HG03103 (cell line): ENCODE data around the gene VPS11.
"Not testable (repeated sequence)": the region's sequence is repeated elsewhere in the genome, so short reads cannot be mapped to it uniquely, and the experiment has no call there.

Experiments used
- ATAC-seq: cut with Tn5 transposase; IDR thresholded peaks from one replicate; pipeline ENCODE4 v1.9.1; 2021; ENCODE audit warnings: low read depth; ENCODE audit not compliant: unreplicated experiment

The VPS11 gene

DNA sequence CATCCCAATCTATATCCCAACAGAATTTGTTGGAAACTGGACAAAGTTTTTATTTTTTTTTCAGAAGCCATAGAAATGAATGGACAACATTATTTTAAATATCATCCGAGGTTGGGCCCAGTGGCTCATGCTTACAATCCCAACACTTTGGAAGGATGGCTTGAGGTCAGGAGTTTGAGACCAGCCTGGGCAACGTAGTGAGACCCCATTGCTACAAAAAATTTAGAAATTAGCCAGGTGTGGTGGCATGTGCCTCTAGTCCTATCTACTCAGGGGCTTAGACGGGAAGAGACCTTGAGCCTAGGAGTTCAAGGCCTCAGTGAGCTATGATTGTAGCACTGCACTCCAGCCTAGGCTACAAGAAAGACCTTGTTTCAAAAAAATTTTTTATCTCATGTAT is 32.8 kb upstream of the VPS11 start:
- no peak for ATAC-seq

DNA sequence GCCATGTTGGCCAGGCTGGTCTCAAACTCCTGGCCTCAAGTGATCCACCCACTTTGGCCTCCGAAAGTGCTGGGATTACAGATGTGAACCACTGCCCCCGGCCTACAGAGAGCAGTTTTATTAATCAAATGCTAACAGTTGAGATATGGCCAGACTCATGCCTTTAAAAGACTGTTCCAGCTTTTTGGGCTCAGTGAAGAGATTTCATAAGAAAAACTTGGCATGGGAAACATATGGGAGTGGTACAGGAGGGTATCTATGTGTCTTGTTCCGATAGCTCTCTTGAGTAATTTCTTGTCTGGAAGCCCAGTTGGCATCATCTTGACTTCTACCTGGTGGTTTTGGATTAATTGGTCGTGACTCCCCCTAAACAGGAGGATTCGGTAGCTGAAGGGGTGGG is 28.7 kb upstream of the VPS11 start:
- no peak for ATAC-seq

DNA sequence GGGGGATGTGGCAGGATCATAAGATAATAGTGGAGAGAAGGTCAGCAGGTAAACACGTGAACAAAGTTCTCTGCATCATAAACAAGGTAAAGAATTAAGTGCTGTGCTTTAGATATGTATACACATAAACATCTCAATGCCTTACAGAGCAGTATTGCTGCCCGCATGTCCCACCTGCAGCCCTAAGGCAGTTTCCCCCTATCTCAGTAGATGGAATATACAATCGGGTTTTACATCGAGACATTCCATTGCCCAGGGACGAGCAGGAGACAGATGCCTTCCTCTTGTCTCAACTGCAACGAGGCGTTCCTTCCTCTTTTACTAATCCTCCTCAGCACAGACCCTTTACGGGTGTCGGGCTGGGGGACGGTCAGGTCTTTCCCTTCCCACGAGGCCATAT is 28.1 kb upstream of the VPS11 start:
- not testable (repeated sequence) for ATAC-seq

DNA sequence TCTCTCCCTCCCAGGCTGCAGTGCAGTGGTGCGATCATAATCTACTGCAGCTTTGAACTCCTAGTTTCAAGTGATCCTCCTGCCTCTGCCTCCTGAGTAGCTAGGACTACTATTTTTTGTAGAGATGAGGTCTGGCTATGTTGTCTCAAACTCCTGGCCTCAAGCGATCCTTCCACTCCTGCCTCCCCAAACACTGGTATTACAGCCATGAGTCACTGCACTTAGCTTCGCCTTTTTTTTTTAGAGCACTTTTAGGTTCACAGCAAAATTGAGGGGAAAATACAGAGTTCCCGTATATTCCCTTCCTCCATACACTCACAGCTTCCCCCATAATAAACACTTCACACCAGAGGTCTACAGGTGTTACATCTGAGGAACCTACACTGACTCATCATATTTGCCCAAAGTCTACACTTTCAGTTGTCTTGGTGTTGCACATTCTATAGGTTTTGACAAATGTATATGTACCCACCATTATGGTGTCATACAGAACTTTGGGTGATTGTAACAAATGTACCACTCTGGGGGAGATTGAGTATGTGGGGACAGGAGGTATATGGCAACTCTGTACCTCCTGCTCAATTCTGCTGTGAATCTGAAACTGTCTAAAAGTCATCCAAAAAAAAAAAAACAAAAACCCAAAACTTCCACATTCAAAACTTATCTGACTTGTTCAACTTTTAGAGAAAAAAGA is 25.6 kb upstream of the VPS11 start:
- ATAC-seq: no peak

DNA sequence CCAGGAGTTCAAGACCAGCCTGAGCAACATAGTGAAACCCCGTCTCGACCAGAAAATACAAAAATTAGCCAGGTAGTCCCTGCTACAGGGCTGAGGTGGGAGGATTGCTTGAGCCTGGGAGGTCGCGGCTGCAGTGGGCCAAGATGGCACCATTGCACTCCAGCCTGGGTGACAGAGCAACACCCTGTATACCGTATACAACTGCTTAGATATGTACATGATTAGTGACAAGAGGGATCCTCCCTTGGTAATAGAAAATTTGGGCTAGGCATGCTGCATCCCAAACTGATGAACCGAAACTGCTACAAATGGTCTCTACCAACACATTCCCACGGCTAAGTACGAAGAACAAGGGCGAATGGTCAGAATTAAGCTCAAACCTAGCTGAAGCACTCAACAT is 24.7 kb upstream of the VPS11 start:
- ATAC-seq: no peak

DNA sequence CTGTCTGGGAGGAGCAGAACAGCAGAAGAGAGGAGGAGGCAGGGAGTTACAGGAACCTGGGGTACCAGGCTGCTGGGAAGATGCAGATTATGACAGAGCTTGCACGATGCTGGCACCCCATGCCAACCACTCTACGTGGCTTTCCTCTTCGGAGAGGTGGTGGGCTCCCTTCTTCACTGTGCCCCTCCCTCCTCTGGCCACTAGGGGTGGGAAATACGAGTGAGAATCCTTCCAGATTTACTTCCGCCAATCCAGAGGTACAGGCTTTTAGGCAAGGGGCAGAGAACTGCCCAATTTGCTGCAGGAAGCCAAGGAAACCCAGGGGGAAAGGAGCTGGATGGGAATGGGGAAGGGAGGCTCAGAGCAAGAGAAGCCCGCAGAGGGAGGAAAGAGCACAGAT is 22.9 kb upstream of the VPS11 start:
- no peak for ATAC-seq

DNA sequence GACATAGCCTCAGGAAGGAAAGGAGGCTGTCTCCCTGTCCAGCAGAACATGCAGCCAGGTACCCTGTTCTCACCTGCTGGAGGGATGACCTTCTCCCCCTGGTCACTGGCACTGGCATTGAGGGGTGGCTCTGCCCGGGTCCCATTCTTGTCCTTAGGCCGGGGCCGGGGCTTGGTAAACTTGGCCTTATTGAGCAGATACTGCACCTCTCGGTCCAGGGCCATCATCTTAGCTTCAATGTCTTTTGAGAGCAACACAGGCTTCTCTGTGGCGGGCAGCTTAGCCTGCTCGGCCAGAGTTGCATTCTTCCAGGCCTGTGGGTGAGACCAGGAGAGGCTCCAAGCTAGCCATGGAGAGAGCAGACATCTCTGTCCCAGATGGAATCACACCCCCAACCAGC is 21.1 kb upstream of the VPS11 start:
- no peak for ATAC-seq

DNA sequence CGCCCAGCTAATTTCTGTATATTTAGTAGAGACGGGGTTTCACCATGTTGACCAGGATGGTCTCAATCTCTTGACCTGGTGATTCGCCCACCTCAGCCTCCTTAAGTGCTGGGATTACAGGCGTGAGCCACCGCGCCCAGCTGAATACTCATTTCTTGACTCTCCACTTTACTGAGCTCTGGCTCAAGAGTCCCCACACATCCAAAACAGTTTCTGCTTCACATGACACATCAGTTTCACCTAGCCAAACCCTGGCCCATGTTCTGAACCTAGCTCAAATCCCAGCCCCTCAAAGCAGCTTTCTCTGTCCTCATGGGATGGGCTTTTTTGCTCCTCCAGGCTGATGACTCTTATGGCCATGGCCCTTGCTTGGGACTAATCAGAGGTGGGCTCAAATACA is 20.4 kb upstream of the VPS11 start:
- ATAC-seq: no peak

DNA sequence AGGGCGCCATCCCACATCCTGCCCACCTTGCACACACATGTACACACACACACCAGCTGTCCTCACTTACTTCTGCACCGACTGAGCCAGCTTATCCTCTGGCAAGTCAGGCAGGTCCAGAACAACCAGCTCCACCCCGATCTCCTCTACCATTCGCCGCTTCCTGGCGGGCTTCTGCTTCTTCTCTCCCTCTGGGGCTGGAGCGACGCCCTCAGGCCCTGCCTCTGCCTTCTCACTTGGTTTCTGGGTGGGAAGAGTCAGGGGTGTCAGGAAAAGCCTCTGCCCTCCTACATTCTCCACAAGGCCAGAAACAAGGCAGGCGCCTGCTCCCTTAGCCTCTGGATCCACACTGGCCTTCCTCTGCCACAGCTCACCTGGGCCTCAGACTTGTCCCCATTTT is 19.0 kb upstream of the VPS11 start:
- no peak for ATAC-seq

DNA sequence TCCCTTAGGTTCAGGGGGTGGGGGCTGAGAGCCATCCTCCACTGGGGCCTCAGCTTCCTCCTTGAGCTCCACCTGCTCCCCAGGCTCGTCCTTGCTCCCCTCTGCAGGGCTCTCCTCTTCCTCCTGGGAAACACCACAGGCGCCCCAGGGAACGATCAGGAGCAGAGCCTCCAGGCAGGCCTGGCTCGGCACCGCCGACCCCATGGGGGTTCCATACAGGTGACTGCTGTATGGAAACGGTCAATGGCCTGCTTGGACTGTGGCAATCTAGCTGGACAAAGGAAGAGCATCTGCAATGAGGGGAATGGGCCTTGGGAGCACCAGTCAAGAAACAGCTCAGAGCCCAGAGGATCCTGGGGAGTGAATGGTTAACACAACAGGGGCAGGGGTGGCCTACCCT is 18.5 kb upstream of the VPS11 start:
- no peak for ATAC-seq

DNA sequence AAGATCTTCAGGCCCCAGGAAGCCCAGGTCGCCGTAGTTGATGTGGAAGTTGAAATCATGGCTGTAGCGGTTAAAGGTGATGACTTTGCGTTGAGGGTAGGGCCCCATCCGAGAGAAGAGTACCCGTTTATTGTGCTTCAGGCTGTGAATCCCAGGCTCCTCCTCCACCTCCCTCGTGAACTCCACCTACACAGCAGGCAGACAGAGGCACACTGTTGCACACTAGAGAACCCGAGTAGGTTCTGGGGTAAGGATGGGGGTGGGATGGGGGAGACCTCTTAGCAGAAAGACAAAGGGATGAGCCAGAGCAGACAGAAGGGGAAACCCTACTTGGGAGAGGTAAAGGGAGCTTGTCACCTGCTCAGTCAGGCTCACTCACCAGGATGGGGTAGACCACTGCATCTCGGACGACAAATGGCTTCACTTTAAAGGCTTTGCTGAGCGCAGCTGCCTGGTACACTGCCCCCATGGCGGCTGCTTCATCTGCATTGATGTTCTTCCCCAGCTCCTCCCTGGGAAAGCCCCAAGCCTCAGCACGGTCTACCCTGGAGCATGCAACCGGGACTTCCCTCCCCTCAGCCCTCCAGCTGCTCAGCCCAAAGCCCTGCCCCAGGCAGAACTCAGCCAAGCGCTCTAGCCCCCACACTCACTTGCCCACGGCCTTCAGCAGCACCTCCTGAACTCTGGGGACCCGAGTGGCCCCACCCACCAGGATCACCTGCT is 16.0 kb upstream of the VPS11 start:
- no peak for ATAC-seq

DNA sequence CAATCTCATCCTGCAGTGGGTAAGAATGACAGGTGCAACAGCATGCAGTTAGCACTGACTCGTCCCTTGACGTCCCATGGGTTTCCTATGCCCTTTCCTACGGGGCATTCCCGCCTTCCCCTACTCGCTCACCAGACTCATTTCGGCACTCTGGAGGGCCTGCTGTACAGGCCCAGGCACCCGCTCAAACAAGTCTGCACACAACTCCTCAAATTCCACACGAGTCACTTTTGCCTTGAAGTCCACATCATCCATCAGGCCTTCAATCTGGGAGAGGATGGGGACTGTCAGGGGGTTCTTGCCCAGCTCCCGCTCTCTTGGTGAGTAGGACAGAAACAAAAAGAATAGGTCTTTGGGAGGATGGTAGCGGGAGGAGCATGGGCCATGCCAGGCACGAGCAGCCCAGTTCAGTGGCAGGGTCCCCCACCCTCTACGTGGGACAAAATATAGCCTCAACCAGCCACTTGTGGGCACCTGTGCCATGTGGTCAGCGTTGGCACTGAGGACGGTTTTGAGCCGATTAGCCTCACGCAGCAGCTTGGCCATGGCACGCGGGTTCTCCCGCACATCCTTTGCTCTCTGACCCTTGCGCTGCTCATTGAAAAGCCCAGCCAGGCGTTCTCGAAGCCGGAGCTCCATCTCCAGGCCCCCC is 15.3 kb upstream of the VPS11 start:
- ATAC-seq: no peak

DNA sequence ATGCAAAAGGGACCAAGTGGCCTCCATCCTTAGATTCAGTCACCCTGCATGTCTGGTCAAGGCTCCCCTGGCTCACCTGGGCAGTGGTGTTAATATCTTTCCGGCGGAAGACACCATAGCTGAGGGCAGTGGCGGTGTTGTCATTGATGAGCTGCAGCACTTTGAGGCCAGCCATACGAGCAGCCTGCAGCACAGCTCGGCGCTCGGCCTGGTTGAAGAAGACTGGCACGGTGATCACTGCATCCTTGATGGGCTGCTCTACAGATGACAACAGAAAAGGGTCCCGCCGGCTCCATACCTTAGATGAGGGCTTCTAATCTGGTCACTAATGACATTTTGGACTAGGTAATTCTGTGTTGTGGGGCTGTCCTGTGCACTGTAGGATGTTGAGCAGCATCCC is 13.2 kb upstream of the VPS11 start:
- ATAC-seq: no peak

DNA sequence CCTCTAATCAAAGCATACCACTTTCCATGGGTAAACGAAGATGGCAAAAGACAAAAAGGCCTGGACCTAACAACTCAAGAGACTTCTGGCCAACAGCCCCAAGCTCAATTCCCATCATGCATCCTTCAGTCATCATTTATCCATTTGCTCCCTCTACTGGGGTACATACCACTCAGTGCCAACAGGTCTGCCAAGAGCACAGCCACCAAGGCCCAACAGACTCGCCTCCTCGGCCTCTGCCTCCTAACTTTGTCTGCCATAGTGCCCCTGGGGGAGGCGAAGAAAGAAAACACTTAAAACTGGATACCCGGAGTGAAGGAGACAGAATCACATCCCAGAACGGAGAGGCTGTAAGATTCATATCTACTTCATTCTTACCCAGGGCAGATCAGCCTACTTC is 11.7 kb upstream of the VPS11 start:
- ATAC-seq: no peak

DNA sequence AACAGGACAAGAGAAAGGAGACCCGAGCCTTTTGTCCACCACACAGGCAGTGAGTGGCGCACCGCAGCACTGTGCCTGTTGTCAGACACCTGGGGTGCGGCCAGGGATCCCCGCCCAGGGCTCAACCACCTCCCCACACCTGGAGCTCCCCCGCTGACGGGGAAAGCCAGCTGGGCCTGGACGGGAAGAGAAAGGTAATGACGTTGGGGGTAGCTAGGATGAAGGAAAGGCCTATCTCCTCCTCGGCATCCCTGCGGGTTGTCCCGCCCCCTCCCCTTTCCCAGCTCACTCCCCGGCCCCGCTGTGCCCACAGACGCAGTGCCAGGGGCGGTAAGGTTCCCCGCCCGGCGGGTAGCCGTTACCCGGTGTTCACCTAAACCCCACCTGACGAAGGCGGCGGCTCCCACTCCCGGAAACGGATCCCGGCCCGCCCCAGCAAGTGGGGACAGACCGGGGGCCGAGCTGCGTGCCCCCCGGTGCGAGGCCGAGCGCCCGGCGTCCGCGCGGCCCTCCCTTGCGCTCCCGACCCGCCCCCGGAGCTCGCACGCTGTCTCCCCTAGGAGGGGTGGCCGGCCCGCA is 11.1 kb upstream of the VPS11 start:
- ATAC-seq: peak; percentile 5

DNA sequence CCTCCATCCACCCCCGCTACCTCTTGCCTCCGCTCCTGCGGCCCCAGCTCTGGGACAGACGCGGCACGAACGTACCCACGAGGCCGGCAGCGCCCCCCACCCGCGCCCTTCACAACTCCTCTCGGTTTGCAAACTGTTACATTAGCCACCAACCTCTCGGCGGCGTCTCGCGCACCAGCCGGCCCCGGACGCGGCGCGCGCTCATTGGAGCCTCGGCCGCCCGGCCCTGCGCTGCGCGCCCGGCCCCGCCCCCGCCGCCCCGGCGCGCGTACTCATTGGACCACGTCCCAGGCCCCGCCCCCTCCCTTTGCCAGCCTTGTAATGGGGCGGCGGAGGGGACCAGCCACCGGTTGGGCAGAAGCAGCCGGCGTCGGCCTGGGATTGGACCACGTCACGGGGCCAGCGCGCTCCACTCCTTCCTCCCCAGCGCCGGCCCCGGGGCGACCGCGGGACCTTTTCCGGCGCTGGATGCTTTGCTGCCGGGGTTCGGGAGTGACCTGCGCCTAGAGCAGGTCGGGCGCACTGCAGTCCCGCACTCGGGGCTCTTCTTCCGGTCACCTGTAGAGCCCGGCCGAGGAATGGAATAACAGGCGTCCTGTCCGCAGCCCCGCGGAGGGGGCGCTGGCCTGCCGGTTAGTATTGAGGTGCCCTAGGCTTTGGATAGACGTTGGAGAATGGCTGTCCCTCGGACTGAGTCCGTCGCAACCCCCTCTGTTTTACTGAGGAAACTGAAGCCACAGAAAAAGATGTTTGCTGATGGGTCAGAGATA is 10.4 kb upstream of the VPS11 start, which contains the start of gene HYOU1:
HYOU1 (minus strand) TSS at position 206 of the 770 bp plus-strand sequence. CDS start 1,045 bp downstream, outside the sequence.
- peak; percentile 87 for ATAC-seq

DNA sequence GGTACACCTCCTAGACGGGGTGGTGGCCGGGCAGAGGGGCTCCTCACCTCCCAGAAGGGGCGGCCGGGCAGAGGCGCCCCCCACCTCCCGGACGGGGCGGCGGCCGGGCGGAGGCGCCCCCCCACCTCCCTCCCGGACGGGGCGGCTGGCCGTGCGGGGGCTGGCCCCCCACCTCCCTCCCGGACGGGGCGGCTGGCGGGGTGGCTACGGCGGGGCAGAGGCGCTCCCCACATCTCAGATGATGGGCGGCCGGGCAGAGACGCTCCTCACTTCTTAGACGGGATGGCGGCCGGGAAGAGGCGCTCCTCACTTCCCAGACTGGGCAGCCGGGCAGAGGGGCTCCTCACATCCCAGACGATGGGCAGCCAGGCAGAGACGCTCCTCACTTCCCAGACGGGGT is 8.5 kb upstream of the VPS11 start:
- ATAC-seq: not testable (repeated sequence)

DNA sequence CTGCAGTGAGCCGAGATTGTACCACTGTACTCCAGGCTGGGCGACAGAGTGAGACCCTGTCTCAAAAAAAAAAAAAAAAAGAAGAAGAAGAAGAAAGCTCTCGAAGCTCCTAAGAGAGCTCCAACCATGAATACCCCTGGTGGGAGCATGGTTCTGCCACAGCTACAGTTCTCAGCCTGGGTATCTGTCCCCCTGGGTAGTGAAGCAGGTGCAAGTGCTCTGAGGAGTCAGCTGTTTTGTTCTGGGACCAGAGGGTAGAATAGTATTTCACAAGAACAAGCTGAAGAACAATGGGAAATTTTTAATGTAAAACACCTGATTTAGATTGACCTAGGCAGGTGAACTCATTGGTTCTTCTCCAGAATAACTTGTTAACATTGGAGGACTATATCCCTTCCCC is 6.4 kb upstream of the VPS11 start:
- ATAC-seq: no peak

DNA sequence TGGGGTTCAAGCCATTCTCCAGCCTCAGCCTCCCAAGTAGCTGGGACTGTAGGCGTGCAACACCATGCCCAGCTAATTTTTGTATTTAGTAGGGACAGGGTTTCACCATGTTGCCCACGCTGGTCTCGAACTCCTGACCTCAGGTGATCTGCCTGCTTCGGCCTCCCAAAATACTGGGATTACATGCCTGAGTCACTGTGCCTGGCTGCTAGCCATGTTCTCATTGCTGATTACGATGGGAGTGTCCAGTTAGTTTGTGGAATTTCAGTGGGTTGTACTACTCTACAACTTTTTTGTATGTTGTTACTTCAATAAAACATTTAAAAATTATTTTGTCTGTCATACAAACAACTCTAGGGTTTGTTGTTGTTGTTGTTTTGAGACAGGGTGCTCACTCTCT is 4.8 kb upstream of the VPS11 start:
- ATAC-seq: no peak

DNA sequence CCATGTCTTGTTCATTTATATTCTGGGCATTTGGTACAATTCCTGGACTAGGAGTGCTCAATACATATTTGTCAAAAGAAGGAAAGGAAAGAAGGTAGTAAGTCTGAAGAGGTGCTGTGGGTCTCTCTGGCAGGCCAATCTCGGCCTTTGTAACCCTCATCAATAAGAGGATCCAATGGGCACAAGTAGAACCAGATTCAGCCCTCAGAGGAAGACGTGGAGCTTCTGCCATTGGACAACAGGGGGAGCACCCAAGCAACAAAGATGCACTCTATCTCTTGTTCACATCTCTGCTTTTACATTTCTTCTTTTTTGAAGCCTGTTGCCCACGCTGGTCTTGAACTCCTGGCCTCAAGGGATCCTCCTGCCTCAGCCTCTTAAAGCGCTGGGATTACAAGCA is 2.2 kb upstream of the VPS11 start:
- ATAC-seq: no peak

DNA sequence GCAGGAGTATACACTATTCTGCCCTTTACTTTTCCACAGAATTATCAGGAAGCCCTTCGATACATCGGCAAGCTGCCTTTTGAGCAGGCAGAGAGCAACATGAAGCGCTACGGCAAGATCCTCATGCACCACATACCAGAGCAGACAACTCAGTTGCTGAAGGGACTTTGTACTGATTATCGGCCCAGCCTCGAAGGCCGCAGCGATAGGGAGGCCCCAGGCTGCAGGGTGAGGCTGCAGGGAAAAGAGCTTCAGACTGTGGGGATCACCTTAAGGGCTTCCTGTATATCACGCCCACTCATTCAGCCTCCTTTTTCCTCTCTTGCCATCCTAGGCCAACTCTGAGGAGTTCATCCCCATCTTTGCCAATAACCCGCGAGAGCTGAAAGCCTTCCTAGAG is 10.2 kb downstream of the VPS11 start:
- no peak for ATAC-seq
